ENCODE measurements around the gene CHMP1A. TPM values are rescaled to one million over a fixed set of nuclear protein-coding genes. Genes with fewer than 3 reads are reported as not detected.

Gene CHMP1A
- total and polyA plus RNA-seq, 4 donors, result 45.5 to 112 (median 73.9) TPM

Other genes starting within 250 kb of the CHMP1A start
- 100 to 1,000 TPM; 124 to 139 TPM for gene ANKRD11, start 167.1 kb downstream of the CHMP1A start, total RNA-seq
- gene ANKRD11, start 167.1 kb downstream of the CHMP1A start, polyA plus RNA-seq, result 10 to 100 TPM; 34.6 to 56.0 TPM
- 100 to 1,000 TPM in 1 of 2 donors, 10 to 100 TPM in 1; 90.6 to 110 TPM for gene SPG7, start 149.3 kb downstream of the CHMP1A start, total RNA-seq
- 100 to 1,000 TPM in 1 of 2 donors, 10 to 100 TPM in 1; 28.4 to 171 TPM for gene SPG7, start 149.3 kb downstream of the CHMP1A start, polyA plus RNA-seq
- gene RPL13, start 97.0 kb downstream of the CHMP1A start, total RNA-seq, result 1,000 to 10,000 TPM; 1,505 to 1,678 TPM
- gene RPL13, start 97.0 kb downstream of the CHMP1A start, polyA plus RNA-seq, result 1,000 to 10,000 TPM; 4,359 to 6,820 TPM
- under 1 TPM; 0.13 to 0.66 TPM for gene CPNE7, start 82.0 kb downstream of the CHMP1A start, total RNA-seq
- gene CPNE7, start 82.0 kb downstream of the CHMP1A start, polyA plus RNA-seq, result under 1 TPM; 0.13 to 0.69 TPM
- not detected for gene DPEP1, start 44.1 kb downstream of the CHMP1A start, total RNA-seq
- gene DPEP1, start 44.1 kb downstream of the CHMP1A start, polyA plus RNA-seq, result 1 to 10 TPM in 1 of 2 donors, not detected in 1; 8.5 TPM
- 1 to 10 TPM; 6.5 to 8.6 TPM for gene SPATA33, start 128 bp upstream of the CHMP1A start, total RNA-seq
- 10 to 100 TPM in 1 of 2 donors, 1 to 10 TPM in 1; 3.0 to 10.7 TPM for gene SPATA33, start 128 bp upstream of the CHMP1A start, polyA plus RNA-seq
- 10 to 100 TPM; 29.9 to 71.1 TPM for gene CDK10, start 29.0 kb upstream of the CHMP1A start, total RNA-seq
- 100 to 1,000 TPM in 1 of 2 donors, 10 to 100 TPM in 1; 24.7 to 134 TPM for gene CDK10, start 29.0 kb upstream of the CHMP1A start, polyA plus RNA-seq
- gene SPATA2L, start 44.0 kb upstream of the CHMP1A start, total RNA-seq, result 10 to 100 TPM in 1 of 2 donors, 1 to 10 TPM in 1; 9.1 to 13.4 TPM
- 10 to 100 TPM in 1 of 2 donors, 1 to 10 TPM in 1; 4.9 to 12.0 TPM for gene SPATA2L, start 44.0 kb upstream of the CHMP1A start, polyA plus RNA-seq
- 10 to 100 TPM; 10.3 to 15.3 TPM for gene VPS9D1, start 63.2 kb upstream of the CHMP1A start, total RNA-seq
- 10 to 100 TPM in 1 of 2 donors, 1 to 10 TPM in 1; 5.1 to 34.5 TPM for gene VPS9D1, start 63.2 kb upstream of the CHMP1A start, polyA plus RNA-seq
- gene ZNF276, start 63.8 kb upstream of the CHMP1A start, total RNA-seq, result 10 to 100 TPM; 23.6 to 30.4 TPM
- 10 to 100 TPM in 1 of 2 donors, 1 to 10 TPM in 1; 3.3 to 47.7 TPM for gene ZNF276, start 63.8 kb upstream of the CHMP1A start, polyA plus RNA-seq
- gene FANCA, start 158.9 kb upstream of the CHMP1A start, total RNA-seq, result 1 to 10 TPM; 3.9 to 6.9 TPM
- gene FANCA, start 158.9 kb upstream of the CHMP1A start, polyA plus RNA-seq, result 1 to 10 TPM; 2.0 to 3.5 TPM
- gene SPIRE2, start 170.8 kb upstream of the CHMP1A start, total RNA-seq, result 1 to 10 TPM in 1 of 2 donors, under 1 TPM in 1; 0.62 to 2.2 TPM
- gene SPIRE2, start 170.8 kb upstream of the CHMP1A start, polyA plus RNA-seq, result 1 to 10 TPM; 1.4 to 2.3 TPM
- 100 to 1,000 TPM; 207 to 224 TPM for gene TCF25, start 215.9 kb upstream of the CHMP1A start, total RNA-seq
- 100 to 1,000 TPM in 1 of 2 donors, 10 to 100 TPM in 1; 47.6 to 273 TPM for gene TCF25, start 215.9 kb upstream of the CHMP1A start, polyA plus RNA-seq